HL-60 (cell line): Measurements from ENCODE around the gene CD69.

Source experiments
- CTCF ChIP-seq: IDR thresholded peaks from one replicate; pipeline ENCODE4 v1.5.1; 2011; ENCODE audit warnings: low read length, control low read depth, inconsistent platforms; ENCODE audit not compliant: insufficient read depth
- POLR2AphosphoS5 ChIP-seq: IDR thresholded peaks from 2 replicates; pipeline ENCODE4 v1.6.1; 2012; ENCODE audit warnings: low read depth
- REST ChIP-seq: IDR thresholded peaks from 2 replicates; pipeline ENCODE4 v1.6.1; 2012; ENCODE audit warnings: low read depth; ENCODE audit not compliant: insufficient replicate concordance
- SPI1 ChIP-seq: IDR thresholded peaks from 2 replicates; pipeline ENCODE4 v1.6.1; 2012; ENCODE audit warnings: low read depth, mild to moderate bottlenecking, borderline replicate concordance

GRCh38 chr12:9779209-9779608, 18.5 kb upstream of the CD69 start:
- no peak for TF ChIP-seq CTCF
- no peak for TF ChIP-seq REST
- TF ChIP-seq POLR2AphosphoS5, result no peak
- TF ChIP-seq SPI1, result no peak
